CD4-positive, alpha-beta T cell treated with Interleukin-4 for 4 hours (primary cell): ENCODE results near the gene TPD52L2.

Source experiments
- DNase-seq: peaks from one replicate; pipeline ENCODE4 v3.0.0-alpha.2; 2020

Gene TPD52L2

GRCh38 chr20:63864978-63865640 is at the start of gene TPD52L2:
Gene TPD52L2 (plus strand): TSS chr20:63865270. CDS start chr20:63865366, 96 bp downstream.
- DNase-seq = peak; percentile 98

GRCh38 chr20:63815615-63816253 is 49.3 kb upstream of the TPD52L2 start:
- no peak for DNase-seq

- DNase-seq = peak; percentile 15
Observed at GRCh38 chr20:63819224-63819921, 45.7 kb upstream of the TPD52L2 start.

- no peak for DNase-seq
Observed at GRCh38 chr20:63821811-63822210, 43.3 kb upstream of the TPD52L2 start.

- DNase-seq = no peak
Observed at GRCh38 chr20:63822276-63822696, 42.8 kb upstream of the TPD52L2 start.

GRCh38 chr20:63823691-63824311 is 41.3 kb upstream of the TPD52L2 start:
- no peak for DNase-seq

- no peak for DNase-seq
Observed at GRCh38 chr20:63825331-63826118, 39.5 kb upstream of the TPD52L2 start.

- no peak for DNase-seq
Observed at GRCh38 chr20:63826753-63827152, 38.3 kb upstream of the TPD52L2 start.

GRCh38 chr20:63828124-63828523 is 36.9 kb upstream of the TPD52L2 start:
- DNase-seq = no peak

- no peak for DNase-seq
Observed at GRCh38 chr20:63828545-63828944, 36.5 kb upstream of the TPD52L2 start.

GRCh38 chr20:63828951-63829350 is 36.1 kb upstream of the TPD52L2 start:
- no peak for DNase-seq

- no peak for DNase-seq
Observed at GRCh38 chr20:63829603-63829944, 35.5 kb upstream of the TPD52L2 start.

- DNase-seq = no peak
Observed at GRCh38 chr20:63829945-63830835, 34.9 kb upstream of the TPD52L2 start.

- DNase-seq = no peak
Observed at GRCh38 chr20:63830841-63831588, 34.1 kb upstream of the TPD52L2 start, which contains the start of gene ZBTB46. Gene ZBTB46 (minus strand): TSS chr20:63831264. CDS start chr20:63790757, 40,507 bp downstream.

GRCh38 chr20:63831646-63831992 is 33.5 kb upstream of the TPD52L2 start:
- DNase-seq = no peak

- DNase-seq = no peak
Observed at GRCh38 chr20:63831993-63832686, 32.9 kb upstream of the TPD52L2 start.

- no peak for DNase-seq
Observed at GRCh38 chr20:63833776-63834490, 31.1 kb upstream of the TPD52L2 start.

- no peak for DNase-seq
Observed at GRCh38 chr20:63834491-63834880, 30.6 kb upstream of the TPD52L2 start.

GRCh38 chr20:63835021-63835858 is 29.8 kb upstream of the TPD52L2 start:
- DNase-seq = no peak
